HG03066 (cell line): ENCODE data around the gene OSGIN1.

Experiments used
- ATAC-seq: cut with Tn5 transposase; IDR thresholded peaks from one replicate; pipeline ENCODE4 v1.9.1; 2021; ENCODE audit warnings: low read depth; ENCODE audit not compliant: unreplicated experiment

The OSGIN1 gene

DNA sequence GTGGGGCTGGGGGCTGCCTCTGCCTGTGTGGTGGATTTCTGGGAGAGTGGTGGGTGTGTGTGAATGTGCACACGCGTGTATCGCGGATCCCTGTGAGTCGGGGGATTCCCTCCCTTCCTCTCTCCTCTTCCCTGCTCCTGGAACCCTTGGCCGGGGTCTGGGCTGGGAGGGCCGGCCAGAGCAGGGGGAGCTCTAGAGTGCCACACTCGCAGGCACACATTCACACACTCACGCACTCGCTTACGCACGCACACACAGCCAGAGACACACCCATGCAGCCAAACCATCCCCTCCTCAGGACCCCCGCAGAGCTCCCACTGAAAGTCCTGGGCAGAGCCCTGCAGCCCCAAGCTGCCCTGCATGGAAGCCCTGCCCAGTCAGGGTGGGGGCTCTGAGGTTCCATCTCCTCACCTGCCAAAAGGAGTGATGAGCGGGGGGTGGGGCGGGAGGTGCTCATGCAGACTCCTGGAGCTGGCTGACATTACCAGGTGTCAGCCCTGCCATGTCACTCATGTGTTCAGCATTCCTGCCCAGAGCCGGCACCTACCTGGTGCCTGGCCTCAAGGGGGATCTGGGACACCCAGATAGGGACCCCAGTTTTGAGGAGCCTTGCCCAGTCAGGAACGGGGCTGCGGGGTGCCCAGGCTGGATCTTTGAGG is 16.9 kb downstream of the OSGIN1 start:
- ATAC-seq: no peak

- ATAC-seq: no peak
Measured at GRCh38 chr16:83970430-83970815, 17.4 kb downstream of the OSGIN1 start.

- no peak for ATAC-seq
Measured at GRCh38 chr16:83971165-83972130, 18.4 kb downstream of the OSGIN1 start.

GRCh38 chr16:83972256-83973008 is 19.4 kb downstream of the OSGIN1 start:
- no peak for ATAC-seq

DNA sequence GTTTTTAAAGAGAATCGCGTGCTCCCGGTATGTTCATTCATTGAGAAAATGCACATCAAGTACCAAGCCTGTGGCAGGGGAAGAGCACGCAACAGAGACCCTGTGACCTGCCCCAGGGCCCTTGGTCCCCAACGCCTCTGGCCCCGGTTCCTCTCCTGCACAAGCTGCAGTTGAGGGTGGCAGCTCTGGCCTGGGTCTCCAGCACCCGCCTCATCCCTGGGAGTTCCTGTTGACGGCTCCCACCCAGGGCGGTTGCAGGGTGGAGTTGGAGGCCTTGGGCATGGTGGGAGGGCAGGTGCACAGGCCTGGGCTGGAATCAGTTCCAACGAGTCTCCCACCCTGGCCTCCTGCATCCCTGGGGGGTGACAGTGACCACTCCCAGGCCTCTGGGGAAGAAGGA is 20.0 kb downstream of the OSGIN1 start:
- ATAC-seq: no peak

GRCh38 chr16:83973581-83974385 is 20.7 kb downstream of the OSGIN1 start:
- ATAC-seq: no peak

- ATAC-seq: no peak
Measured at GRCh38 chr16:83974475-83974874, 21.4 kb downstream of the OSGIN1 start.

DNA sequence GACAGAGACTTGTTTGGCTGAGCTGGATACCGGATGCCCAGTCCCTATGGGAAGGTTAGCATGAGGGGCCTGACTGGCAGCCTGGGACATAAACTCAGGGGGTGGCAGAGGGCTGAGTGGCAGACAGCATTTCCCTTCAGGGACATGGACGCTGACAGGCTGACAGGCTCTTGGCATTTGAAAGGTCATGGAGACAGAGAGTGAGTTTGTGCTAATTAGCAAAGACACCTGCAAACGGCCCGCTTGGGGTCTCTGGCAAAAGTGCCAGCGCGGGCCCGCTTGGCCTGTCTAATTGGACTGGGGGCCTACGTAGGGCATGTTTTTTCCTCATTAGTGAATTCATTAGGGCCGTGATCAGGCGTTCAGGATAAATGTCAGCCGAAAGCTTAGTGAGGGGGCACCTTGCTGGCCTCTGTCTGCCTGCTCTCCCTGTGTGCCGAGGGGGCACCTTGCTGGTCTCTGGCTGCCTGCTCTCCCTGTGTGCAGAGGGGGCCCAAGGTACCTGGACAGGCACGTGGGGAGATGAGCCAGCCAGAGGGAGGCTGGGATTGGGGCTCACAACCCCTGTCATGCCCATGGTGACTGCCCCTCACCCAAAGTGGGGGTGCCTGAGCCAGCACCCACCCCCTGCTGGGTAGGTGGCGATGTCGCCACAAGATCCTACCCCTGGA is 22.7 kb downstream of the OSGIN1 start:
- ATAC-seq: no peak

- ATAC-seq: no peak
Measured at GRCh38 chr16:83977056-83977815, 24.2 kb downstream of the OSGIN1 start.

GRCh38 chr16:83978401-83978904 is 25.4 kb downstream of the OSGIN1 start:
- ATAC-seq: no peak

GRCh38 chr16:83979441-83979840 is 26.4 kb downstream of the OSGIN1 start:
- ATAC-seq: no peak

- no peak for ATAC-seq
Measured at GRCh38 chr16:83980794-83981193, 27.8 kb downstream of the OSGIN1 start.

- no peak for ATAC-seq
Measured at GRCh38 chr16:83981799-83982198, 28.8 kb downstream of the OSGIN1 start.

DNA sequence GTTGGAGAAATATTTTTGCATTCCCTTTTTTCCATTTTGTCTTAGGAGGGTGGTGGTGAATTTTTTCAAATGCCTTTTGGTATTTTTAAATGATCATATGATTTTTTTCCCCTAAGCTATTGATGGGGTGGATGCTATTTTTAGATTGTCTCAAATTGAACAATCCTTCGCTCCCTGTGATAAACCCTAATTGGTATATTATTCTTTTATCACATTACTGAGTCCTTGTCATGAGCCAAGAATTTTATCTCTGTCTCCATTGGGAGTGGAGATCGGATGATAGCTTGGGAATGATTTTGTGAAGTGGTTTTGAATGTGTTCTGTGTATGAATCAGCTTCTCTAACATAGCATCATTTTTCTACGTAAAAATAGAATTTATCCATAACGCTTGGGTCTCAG is 30.5 kb downstream of the OSGIN1 start:
- no peak for ATAC-seq

- no peak for ATAC-seq
Measured at GRCh38 chr16:83989300-83989699, 36.3 kb downstream of the OSGIN1 start.

DNA sequence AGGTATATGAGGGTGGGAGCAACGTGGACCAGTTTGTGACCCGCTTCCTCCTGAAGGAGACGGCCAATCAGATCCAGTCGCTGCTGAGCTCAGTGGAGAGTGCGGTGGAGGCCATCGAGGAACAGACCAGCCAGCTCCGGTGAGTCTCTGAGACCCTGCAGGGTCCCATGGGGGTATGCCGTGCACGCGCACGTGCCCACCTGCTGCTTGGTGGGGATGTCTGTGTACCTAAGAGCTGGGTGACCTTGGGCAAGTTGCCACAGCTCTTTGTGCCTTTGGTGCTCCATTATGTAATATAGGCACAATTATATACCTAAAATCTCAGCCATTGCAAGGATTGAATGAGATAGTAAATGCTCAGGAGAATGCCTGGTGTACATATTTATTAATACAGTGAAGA is 37.5 kb downstream of the OSGIN1 start:
- no peak for ATAC-seq

- no peak for ATAC-seq
Measured at GRCh38 chr16:83992624-83993023, 39.6 kb downstream of the OSGIN1 start.

- ATAC-seq: no peak
Measured at GRCh38 chr16:83994087-83994486, 41.0 kb downstream of the OSGIN1 start.

DNA sequence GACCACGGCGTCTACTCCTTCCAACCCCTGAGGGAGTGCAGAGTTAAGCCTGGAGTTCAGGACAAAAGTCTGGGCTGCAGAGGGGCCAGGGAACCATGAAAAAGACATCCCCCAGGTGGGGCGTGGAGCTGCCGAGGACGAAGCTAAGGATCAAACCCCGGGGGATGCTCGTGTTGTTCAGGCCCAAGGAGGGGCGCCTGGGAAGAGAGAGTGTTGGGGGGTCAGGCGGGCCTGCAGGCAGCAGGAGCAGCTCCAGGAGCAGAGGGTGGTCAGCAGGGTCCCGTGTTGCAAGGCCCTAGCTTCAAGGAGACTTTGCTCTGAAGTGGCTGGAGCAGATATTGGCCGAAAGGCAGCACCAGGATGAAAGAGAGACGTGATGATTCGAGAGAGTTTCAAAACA is 41.7 kb downstream of the OSGIN1 start:
- ATAC-seq: no peak
